Activated CD4-positive, alpha-beta T cell treated with anti-CD3 and anti-CD28 coated beads for 36 hours (primary cell): Measurements from ENCODE around the gene DTX4. TPM values are rescaled to one million over a fixed set of nuclear protein-coding genes. Genes with fewer than 3 reads are reported as not detected.

Experiments
- ATAC-seq: fragments of 200-7000 bp; cut with Tn5 transposase; one replicate; pipeline ENCODE4 v1.10.0; 2021; ENCODE audit warnings: mild to moderate bottlenecking, moderate library complexity
- CTCF ChIA-PET: fragments of 350-600 bp; sonication (Branson Sonifier 250); formaldehyde crosslinking; loops from one replicate; lab custom pipeline; 2021; ENCODE audit warnings: antibody characterized with exemption; lab: Charles Lee
- POLR2A ChIA-PET: fragments of 350-600 bp; sonication (Branson Sonifier 250); formaldehyde crosslinking; loops from one replicate; lab custom pipeline; 2021; ENCODE audit warnings: antibody characterized with exemption, inconsistent platforms; lab: Charles Lee
- DNase-seq: peaks from one replicate; pipeline ENCODE4 v3.0.0-alpha.2; 2020
- H3K27ac Mint-ChIP-seq: one replicate; pipeline ENCODE4 v1.8.0; 2021; ENCODE audit warnings: mixed read lengths
- H3K27me3 Mint-ChIP-seq: one replicate; pipeline ENCODE4 v1.8.0; 2021; ENCODE audit warnings: mixed read lengths
- H3K36me3 Mint-ChIP-seq: one replicate; pipeline ENCODE4 v1.8.0; 2021; ENCODE audit warnings: low read depth, mixed read lengths
- H3K4me1 Mint-ChIP-seq: one replicate; pipeline ENCODE4 v1.8.0; 2021; ENCODE audit warnings: mixed read lengths
- H3K4me3 Mint-ChIP-seq: one replicate; pipeline ENCODE4 v1.8.0; 2021; ENCODE audit warnings: mild to moderate bottlenecking, moderate library complexity, mixed read lengths
- H3K9me3 Mint-ChIP-seq: one replicate; pipeline ENCODE4 v1.8.0; 2021; ENCODE audit warnings: low read depth, mixed read lengths
- intact Hi-C, 2 experiments: fragments of 100-400 bp; cut with DNase I in 1 of 2; cut with micrococcal nuclease in 1 of 2; formaldehyde crosslinking; loops; one replicate each; pipeline versions ENCODE4 v1.14.2 to v1.15.1; 2022 to 2024; cut with DNase I, micrococcal nuclease
- total RNA-seq, 2 experiments: library from RNA; stranded (reverse); gene quantifications; one replicate each; pipeline ENCODE4 v1.2.3, GENCODE V29; 2021

Gene DTX4
- total RNA-seq, 2 experiments from 2014 or later: 0.07 to 0.11 TPM

GRCh38 chr11:59204746-59205145 is 32.8 kb downstream of the DTX4 start:
- Mint-ChIP-seq H3K36me3 (peaks cover 1% of the 10 kb centered on the region), H3K4me3 (no peak overlapping the region), H3K27me3 (peaks cover 8% of the 10 kb centered on the region), H3K4me1 (peaks cover 42% of the 10 kb centered on the region), H3K9me3 (no peaks in the 10 kb centered on the region), H3K27ac (no peak overlapping the region)
- ChIA-PET POLR2A (no interaction called here), CTCF (interaction anchor here (1.5 to 6.3 kb wide), 3 partner anchors 19 to 46 kb away, joined by 4 to 48 read pairs (median 20); partner anchors contain the start of gene DTX4)
- ATAC-seq (no peak), DNase-seq (no peak)
- intact Hi-C loops: loop anchor here in 1 of 2 experiments (5.0 kb wide), 1 partner anchor 78 kb away; no protein-coding TSS in a partner anchor

GRCh38 chr11:59205648-59206047 is 33.7 kb downstream of the DTX4 start:
- no peak for ATAC-seq
- ChIA-PET POLR2A (no interaction called here), CTCF (interaction anchor here (0.7 to 6.3 kb wide), 6 partner anchors 20 to 1533 kb away, joined by 3 to 48 read pairs (median 4); partner anchors contain the start of gene DTX4)
- peaks cover 1% of the 10 kb centered on the region for H3K36me3 Mint-ChIP-seq
- peaks cover 34% of the 10 kb centered on the region for H3K4me1 Mint-ChIP-seq
- no peak overlapping the region for H3K4me3 Mint-ChIP-seq
- no peaks in the 10 kb centered on the region for H3K9me3 Mint-ChIP-seq
- no peak for DNase-seq
- intact Hi-C loops: loop anchor here in 1 of 2 experiments (5.0 kb wide), 1 partner anchor 77 kb away; no protein-coding TSS in a partner anchor
- peaks cover 15% of the 10 kb centered on the region for H3K27me3 Mint-ChIP-seq
- no peak overlapping the region for H3K27ac Mint-ChIP-seq

- ATAC-seq (no peak), DNase-seq (peak; percentile 34)
- ChIA-PET POLR2A (no interaction called here), CTCF (interaction anchor here (0.6 to 3.1 kb wide), 8 partner anchors 12 to 401 kb away, joined by 3 to 20 read pairs (median 4); partner anchors contain the start of gene DTX4)
- H3K27me3 Mint-ChIP-seq: peaks cover 19% of the 10 kb centered on the region
- peaks cover 32% of the 10 kb centered on the region for H3K4me1 Mint-ChIP-seq
- intact Hi-C loops: loop anchor here in 1 of 2 experiments (5.0 kb wide), 1 partner anchor 76 kb away; no protein-coding TSS in a partner anchor
- H3K9me3 Mint-ChIP-seq: no peaks in the 10 kb centered on the region
- H3K4me3 Mint-ChIP-seq: no peak overlapping the region
- peaks cover 1% of the 10 kb centered on the region for H3K36me3 Mint-ChIP-seq
- no peak overlapping the region for H3K27ac Mint-ChIP-seq
Observed at GRCh38 chr11:59206635-59207034, 34.7 kb downstream of the DTX4 start.

GRCh38 chr11:59207988-59208451 is 36.1 kb downstream of the DTX4 start:
- ChIA-PET CTCF (interaction anchor here (1.2 kb wide), 1 partner anchor 14 kb away, joined by 3 read pairs; no protein-coding TSS in a partner anchor), POLR2A (no interaction called here)
- ATAC-seq: peak; percentile 78
- peaks cover 32% of the 10 kb centered on the region for H3K4me1 Mint-ChIP-seq
- intact Hi-C loops: loop anchor here (1.0 to 5.0 kb wide), 3 partner anchors 37 to 77 kb away; no protein-coding TSS in a partner anchor
- H3K27ac Mint-ChIP-seq: peak overlapping the region; percentile 17
- no peak overlapping the region for H3K4me3 Mint-ChIP-seq
- H3K27me3 Mint-ChIP-seq: peaks cover 22% of the 10 kb centered on the region
- DNase-seq: peak; percentile 52
- no peaks in the 10 kb centered on the region for H3K9me3 Mint-ChIP-seq
- no peaks in the 10 kb centered on the region for H3K36me3 Mint-ChIP-seq

- Mint-ChIP-seq H3K9me3 (no peaks in the 10 kb centered on the region), H3K4me1 (peaks cover 32% of the 10 kb centered on the region), H3K36me3 (no peaks in the 10 kb centered on the region), H3K4me3 (no peak overlapping the region), H3K27ac (no peak overlapping the region), H3K27me3 (peaks cover 24% of the 10 kb centered on the region)
- ATAC-seq (peak; percentile 65), DNase-seq (peak; percentile 30)
- POLR2A ChIA-PET: no interaction called here
- intact Hi-C loops: loop anchor here (1.0 to 5.0 kb wide), 3 partner anchors 38 to 76 kb away; no protein-coding TSS in a partner anchor
- CTCF ChIA-PET: interaction anchor here (0.6 to 1.2 kb wide), 6 partner anchors 13 to 579 kb away, joined by 3 to 7 read pairs (median 4); partner anchors contain the start of gene DTX4
Observed at GRCh38 chr11:59208956-59209355, 37.0 kb downstream of the DTX4 start.

GRCh38 chr11:59212222-59212621 is 40.3 kb downstream of the DTX4 start:
- ATAC-seq: no peak
- H3K36me3 Mint-ChIP-seq: no peaks in the 10 kb centered on the region
- POLR2A ChIA-PET: no interaction called here
- H3K4me1 Mint-ChIP-seq: peaks cover 34% of the 10 kb centered on the region
- CTCF ChIA-PET: interaction anchor here (0.6 kb wide), 1 partner anchor 670 kb away, joined by 3 read pairs; no protein-coding TSS in a partner anchor
- intact Hi-C loops: no loop called here
- H3K27me3 Mint-ChIP-seq: peaks cover 26% of the 10 kb centered on the region
- no peak for DNase-seq
- no peak overlapping the region for H3K27ac Mint-ChIP-seq
- no peak overlapping the region for H3K4me3 Mint-ChIP-seq
- H3K9me3 Mint-ChIP-seq: no peaks in the 10 kb centered on the region

- Mint-ChIP-seq H3K27me3 (peaks cover 24% of the 10 kb centered on the region), H3K4me1 (peaks cover 31% of the 10 kb centered on the region), H3K27ac (no peak within 1 kb of the TSS), H3K4me3 (no peak within 1 kb of the TSS), H3K36me3 (no peaks in the 10 kb centered on the region), H3K9me3 (no peaks in the 10 kb centered on the region)
- ChIA-PET POLR2A (interaction anchor here (0.6 kb wide), 1 partner anchor 508 kb away, joined by 4 read pairs; no protein-coding TSS in a partner anchor), CTCF (interaction anchor here (0.5 to 1.5 kb wide), 2 partner anchors 27 to 41 kb away, joined by 3 to 4 read pairs; partner anchors contain the start of gene DTX4)
- DNase-seq (no peak), ATAC-seq (no peak)
- intact Hi-C loops: no loop called here
Observed at GRCh38 chr11:59212744-59213631, 41.1 kb downstream of the DTX4 start, which contains the start of gene MPEG1. Gene MPEG1, minus strand, starts transcription at chr11:59212927. Its CDS starts 62 bp downstream, at chr11:59212865.

- Mint-ChIP-seq H3K9me3 (no peaks in the 10 kb centered on the region), H3K27ac (no peak overlapping the region), H3K4me1 (peaks cover 18% of the 10 kb centered on the region), H3K27me3 (peaks cover 24% of the 10 kb centered on the region), H3K4me3 (no peak overlapping the region), H3K36me3 (no peaks in the 10 kb centered on the region)
- ChIA-PET POLR2A (no interaction called here), CTCF (interaction anchor here (0.5 to 1.5 kb wide), 2 partner anchors 28 to 42 kb away, joined by 3 to 4 read pairs; partner anchors contain the start of gene DTX4)
- intact Hi-C loops: no loop called here
- DNase-seq (no peak), ATAC-seq (no peak)
Observed at GRCh38 chr11:59214141-59214893, 42.4 kb downstream of the DTX4 start.

- DNase-seq: peak; percentile 38
- intact Hi-C loops: no loop called here
- Mint-ChIP-seq H3K36me3 (no peaks in the 10 kb centered on the region), H3K4me1 (peaks cover 14% of the 10 kb centered on the region), H3K27me3 (peaks cover 11% of the 10 kb centered on the region), H3K4me3 (no peak overlapping the region), H3K27ac (no peak overlapping the region), H3K9me3 (no peaks in the 10 kb centered on the region)
- POLR2A ChIA-PET: no interaction called here
- CTCF ChIA-PET: no interaction called here
- ATAC-seq: peak; percentile 82
Observed at GRCh38 chr11:59216641-59217564, 45.0 kb downstream of the DTX4 start.

GRCh38 chr11:59218319-59218718 is 46.4 kb downstream of the DTX4 start:
- CTCF ChIA-PET: no interaction called here
- POLR2A ChIA-PET: no interaction called here
- Mint-ChIP-seq H3K27ac (no peak overlapping the region), H3K9me3 (no peaks in the 10 kb centered on the region), H3K4me1 (peaks cover 14% of the 10 kb centered on the region), H3K27me3 (peaks cover 5% of the 10 kb centered on the region), H3K36me3 (no peaks in the 10 kb centered on the region), H3K4me3 (no peak overlapping the region)
- ATAC-seq (no peak), DNase-seq (no peak)
- intact Hi-C loops: no loop called here
